ENCODE results near the gene CPNE8.

Gene CPNE8

GRCh38 chr12:38732761-38733160 is 172.6 kb downstream of the CPNE8 start:
- Histone ChIP-seq H3K4me1 (ENCODE audit: control insufficient read depth in 2 of 2, insufficient read depth in 1 of 2, low read depth in 1 of 2, low read length in 2 of 2) (no peaks in the 10 kb centered on the region), H4K91ac (ENCODE audit: low read depth, low read length, poor library complexity) (no peak overlapping the region), H3K27me3 (ENCODE audit: control insufficient read depth in 3 of 3, insufficient read depth in 3 of 3, low read depth in 1 of 3, low read length in 3 of 3) (no peaks in the 10 kb centered on the region), H3K79me1 (ENCODE audit: low read depth, low read length) (no peaks in the 10 kb centered on the region), H4K8ac (ENCODE audit: low read depth, low read length) (no peak overlapping the region), H3K27ac (replicated peaks; ENCODE audit: low read length) (no peak overlapping the region), H3K4me2 (ENCODE audit: insufficient read depth, low read length, poor library complexity, severe bottlenecking) (no peak overlapping the region), H2AFZ (ENCODE audit: low read length) (no peak overlapping the region), H2BK15ac (ENCODE audit: low read length) (no peak overlapping the region), H3K23ac (ENCODE audit: low read depth, low read length, poor library complexity) (no peak overlapping the region), H3K9ac (ENCODE audit: low read depth, low read length, poor library complexity) (no peak overlapping the region), H2BK5ac (ENCODE audit: low read length) (no peak overlapping the region), H2BK12ac (ENCODE audit: low read length) (no peak overlapping the region), H2AK5ac (ENCODE audit: low read depth, low read length) (no peak overlapping the region), H3K14ac (ENCODE audit: low read length) (no peak overlapping the region), H3K9me3 (replicated peaks in 1 of 2; ENCODE audit: control insufficient read depth in 2 of 2, insufficient read depth in 1 of 2, low read depth in 1 of 2, low read length in 2 of 2) (no peaks in the 10 kb centered on the region), H3K4ac (ENCODE audit: low read length) (no peak overlapping the region), H3K4me3 (ENCODE audit: low read length in 2 of 2) (no peak overlapping the region), H3K18ac (ENCODE audit: low read length) (no peak overlapping the region), H2BK120ac (ENCODE audit: low read depth, low read length) (no peak overlapping the region), H3K36me3 (replicated peaks in 1 of 2; ENCODE audit: control insufficient read depth in 2 of 2, insufficient read depth in 2 of 2, low read length in 2 of 2) (no peaks in the 10 kb centered on the region)
- no peak for DNase-seq (ENCODE audit: low spot score)

DNA sequence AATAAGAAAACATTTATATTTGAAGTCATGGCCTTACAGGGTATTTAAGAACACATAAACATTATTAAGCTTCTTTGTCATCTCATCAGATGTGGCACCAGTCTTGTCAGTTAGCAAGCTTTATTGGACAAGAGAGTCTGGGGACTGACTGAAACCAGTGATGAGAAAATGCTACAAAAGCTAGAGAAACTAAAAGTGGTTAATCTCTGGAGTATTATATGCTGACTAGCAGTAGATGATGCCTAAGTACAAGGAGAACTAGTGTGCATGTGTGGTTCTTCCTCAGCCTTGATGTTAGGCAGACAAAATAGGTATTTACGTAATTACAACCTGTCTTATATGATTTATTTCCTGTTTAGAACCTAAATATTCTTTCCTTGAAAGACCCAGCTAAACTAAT is 176.5 kb downstream of the CPNE8 start:
- Histone ChIP-seq H3K9me3 (replicated peaks in 1 of 2; ENCODE audit: control insufficient read depth in 2 of 2, insufficient read depth in 1 of 2, low read depth in 1 of 2, low read length in 2 of 2) (no peaks in the 10 kb centered on the region), H4K91ac (ENCODE audit: low read depth, low read length, poor library complexity) (no peak overlapping the region), H3K9ac (ENCODE audit: low read depth, low read length, poor library complexity) (no peak overlapping the region), H2BK12ac (ENCODE audit: low read length) (no peak overlapping the region), H3K4me1 (ENCODE audit: control insufficient read depth in 2 of 2, insufficient read depth in 1 of 2, low read depth in 1 of 2, low read length in 2 of 2) (no peaks in the 10 kb centered on the region), H3K4me2 (ENCODE audit: insufficient read depth, low read length, poor library complexity, severe bottlenecking) (no peak overlapping the region), H3K4ac (ENCODE audit: low read length) (no peak overlapping the region), H3K27ac (replicated peaks; ENCODE audit: low read length) (no peak overlapping the region), H2BK15ac (ENCODE audit: low read length) (no peak overlapping the region), H3K14ac (ENCODE audit: low read length) (no peak overlapping the region), H3K36me3 (replicated peaks in 1 of 2; ENCODE audit: control insufficient read depth in 2 of 2, insufficient read depth in 2 of 2, low read length in 2 of 2) (no peaks in the 10 kb centered on the region), H3K23ac (ENCODE audit: low read depth, low read length, poor library complexity) (no peak overlapping the region), H2BK120ac (ENCODE audit: low read depth, low read length) (no peak overlapping the region), H4K8ac (ENCODE audit: low read depth, low read length) (no peak overlapping the region), H3K4me3 (ENCODE audit: low read length in 2 of 2) (no peak overlapping the region), H3K27me3 (ENCODE audit: control insufficient read depth in 3 of 3, insufficient read depth in 3 of 3, low read depth in 1 of 3, low read length in 3 of 3) (no peaks in the 10 kb centered on the region), H2BK5ac (ENCODE audit: low read length) (no peak overlapping the region), H3K79me1 (ENCODE audit: low read depth, low read length) (no peaks in the 10 kb centered on the region), H2AK5ac (ENCODE audit: low read depth, low read length) (no peak overlapping the region), H3K18ac (ENCODE audit: low read length) (no peak overlapping the region), H2AFZ (ENCODE audit: low read length) (no peak overlapping the region)
- no CpG with 5 or more reads among the region's 1 CpG for WGBS, 2 donors (ENCODE audit: extremely low coverage in 2 of 2, insufficient read length in 2 of 2, insufficient replicate concordance in 1 of 2)
- DNase-seq (ENCODE audit: low spot score): no peak

GRCh38 chr12:38721611-38722252 is 183.7 kb downstream of the CPNE8 start:
- H3K4me1 ChIP-seq (ENCODE audit: control insufficient read depth in 2 of 2, insufficient read depth in 1 of 2, low read depth in 1 of 2, low read length in 2 of 2): no peaks in the 10 kb centered on the region
- H2BK12ac ChIP-seq (ENCODE audit: low read length): no peak overlapping the region
- H3K4me2 ChIP-seq (ENCODE audit: insufficient read depth, low read length, poor library complexity, severe bottlenecking): no peak overlapping the region
- H4K8ac ChIP-seq (ENCODE audit: low read depth, low read length): peak overlapping the region; percentile 82
- H3K18ac ChIP-seq (ENCODE audit: low read length): peak overlapping the region; percentile 38
- H3K4ac ChIP-seq (ENCODE audit: low read length): no peak overlapping the region
- H3K9ac ChIP-seq (ENCODE audit: low read depth, low read length, poor library complexity): no peak overlapping the region
- WGBS, 2 donors (ENCODE audit: extremely low coverage in 2 of 2, insufficient read length in 2 of 2, insufficient replicate concordance in 1 of 2): no CpG with 5 or more reads among the region's 10 CpGs
- no peak overlapping the region for H2BK15ac ChIP-seq (ENCODE audit: low read length)
- H3K23ac ChIP-seq (ENCODE audit: low read depth, low read length, poor library complexity): no peak overlapping the region
- no peaks in the 10 kb centered on the region for H3K36me3 ChIP-seq (replicated peaks in 1 of 2; ENCODE audit: control insufficient read depth in 2 of 2, insufficient read depth in 2 of 2, low read length in 2 of 2)
- no peak overlapping the region for H2BK5ac ChIP-seq (ENCODE audit: low read length)
- no peak overlapping the region for H2AFZ ChIP-seq (ENCODE audit: low read length)
- H3K9me3 ChIP-seq (replicated peaks in 1 of 2; ENCODE audit: control insufficient read depth in 2 of 2, insufficient read depth in 1 of 2, low read depth in 1 of 2, low read length in 2 of 2): no peaks in the 10 kb centered on the region
- no peak for DNase-seq (ENCODE audit: low spot score)
- no peaks in the 10 kb centered on the region for H3K79me1 ChIP-seq (ENCODE audit: low read depth, low read length)
- H3K27me3 ChIP-seq (ENCODE audit: control insufficient read depth in 3 of 3, insufficient read depth in 3 of 3, low read depth in 1 of 3, low read length in 3 of 3): no peaks in the 10 kb centered on the region
- peak overlapping the region; percentile 9 for H3K14ac ChIP-seq (ENCODE audit: low read length)
- H3K27ac ChIP-seq (replicated peaks; ENCODE audit: low read length): no peak overlapping the region
- H2BK120ac ChIP-seq (ENCODE audit: low read depth, low read length): no peak overlapping the region
- H4K91ac ChIP-seq (ENCODE audit: low read depth, low read length, poor library complexity): no peak overlapping the region
- no peak overlapping the region for H2AK5ac ChIP-seq (ENCODE audit: low read depth, low read length)
- H3K4me3 ChIP-seq (ENCODE audit: low read length in 2 of 2): no peak overlapping the region

DNA sequence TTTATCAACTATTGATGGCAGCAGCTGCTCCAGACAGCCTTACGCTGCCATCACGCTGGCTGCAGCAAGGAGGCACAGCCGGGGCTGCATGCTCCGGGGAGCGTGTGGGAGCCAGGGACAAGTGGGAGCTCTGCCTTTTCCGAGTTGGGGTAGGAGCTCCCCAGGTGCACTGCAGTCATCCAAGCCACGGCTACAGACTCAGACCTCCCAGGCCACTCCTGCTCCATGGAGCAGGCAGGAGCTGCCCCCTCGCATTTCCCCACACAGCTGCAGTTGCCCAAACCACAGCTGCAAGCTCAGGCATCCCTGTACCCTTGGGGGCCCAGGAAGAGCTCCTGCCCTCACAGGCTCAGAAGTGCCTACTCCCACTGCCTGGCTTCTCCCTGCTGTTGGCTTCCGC is 184.7 kb downstream of the CPNE8 start:
- Histone ChIP-seq H2AFZ (ENCODE audit: low read length) (no peak overlapping the region), H3K79me1 (ENCODE audit: low read depth, low read length) (no peaks in the 10 kb centered on the region), H3K4ac (ENCODE audit: low read length) (no peak overlapping the region), H3K4me3 (ENCODE audit: low read length in 2 of 2) (peak overlapping the region in 1 of 2 donors; percentile 35), H3K4me1 (ENCODE audit: control insufficient read depth in 2 of 2, insufficient read depth in 1 of 2, low read depth in 1 of 2, low read length in 2 of 2) (no peaks in the 10 kb centered on the region), H4K8ac (ENCODE audit: low read depth, low read length) (no peak overlapping the region), H3K27me3 (ENCODE audit: control insufficient read depth in 3 of 3, insufficient read depth in 3 of 3, low read depth in 1 of 3, low read length in 3 of 3) (no peaks in the 10 kb centered on the region), H2BK5ac (ENCODE audit: low read length) (no peak overlapping the region), H3K9ac (ENCODE audit: low read depth, low read length, poor library complexity) (no peak overlapping the region), H2BK12ac (ENCODE audit: low read length) (no peak overlapping the region), H3K36me3 (replicated peaks in 1 of 2; ENCODE audit: control insufficient read depth in 2 of 2, insufficient read depth in 2 of 2, low read length in 2 of 2) (no peaks in the 10 kb centered on the region), H3K4me2 (ENCODE audit: insufficient read depth, low read length, poor library complexity, severe bottlenecking) (no peak overlapping the region), H3K18ac (ENCODE audit: low read length) (no peak overlapping the region), H2BK15ac (ENCODE audit: low read length) (no peak overlapping the region), H3K9me3 (replicated peaks in 1 of 2; ENCODE audit: control insufficient read depth in 2 of 2, insufficient read depth in 1 of 2, low read depth in 1 of 2, low read length in 2 of 2) (no peaks in the 10 kb centered on the region), H3K27ac (replicated peaks; ENCODE audit: low read length) (no peak overlapping the region), H4K91ac (ENCODE audit: low read depth, low read length, poor library complexity) (no peak overlapping the region), H3K14ac (ENCODE audit: low read length) (peak overlapping the region; percentile 71), H2AK5ac (ENCODE audit: low read depth, low read length) (peak overlapping the region; percentile 28), H3K23ac (ENCODE audit: low read depth, low read length, poor library complexity) (peak overlapping the region; percentile 1), H2BK120ac (ENCODE audit: low read depth, low read length) (no peak overlapping the region)
- no CpG with 5 or more reads among the region's 9 CpGs for WGBS, 2 donors (ENCODE audit: extremely low coverage in 2 of 2, insufficient read length in 2 of 2, insufficient replicate concordance in 1 of 2)
- no peak for DNase-seq (ENCODE audit: low spot score)
